Hepatocyte (in vitro differentiated cells): ENCODE results near the gene ZBTB20. TPM values are rescaled to one million over a fixed set of nuclear protein-coding genes. Genes with fewer than 3 reads are reported as not detected.

ENCODE experiments used
- DNase-seq: peaks from one replicate; pipeline ENCODE4 v3.0.0-alpha.2; 2016; ENCODE audit warnings: low spot score
- H2AFZ ChIP-seq: fragments of 200-600 bp; sonication (generic); 2 replicates; pipeline ENCODE4 v1.6.0; 2016; ENCODE audit warnings: antibody characterized with exemption, mild to moderate bottlenecking
- H3K27ac ChIP-seq: fragments of 200-600 bp; sonication (generic); 2 replicates; pipeline ENCODE4 v1.5.1; 2016; ENCODE audit warnings: mild to moderate bottlenecking
- H3K27me3 ChIP-seq: fragments of 200-600 bp; sonication (generic); 2 replicates; pipeline ENCODE4 v1.6.1; 2016
- H3K36me3 ChIP-seq: fragments of 200-600 bp; sonication (generic); replicated peaks from 2 replicates; pipeline ENCODE4 v1.5.1; 2016; ENCODE audit warnings: low read depth; ENCODE audit not compliant: insufficient read depth
- H3K4me1 ChIP-seq: fragments of 200-600 bp; sonication (generic); 2 replicates; pipeline ENCODE4 v1.5.1; 2016; ENCODE audit warnings: mild to moderate bottlenecking, moderate library complexity; ENCODE audit not compliant: insufficient read depth
- H3K4me2 ChIP-seq: fragments of 200-600 bp; sonication (generic); 2 replicates; pipeline ENCODE4 v1.6.0; 2016
- H3K4me3 ChIP-seq: fragments of 200-600 bp; sonication (generic); 2 replicates; pipeline ENCODE4 v1.5.1; 2016; ENCODE audit warnings: mild to moderate bottlenecking
- H3K79me2 ChIP-seq: fragments of 200-600 bp; sonication (generic); 2 replicates; pipeline ENCODE4 v1.6.0; 2017; ENCODE audit warnings: mild to moderate bottlenecking
- H3K9me2 ChIP-seq: fragments of 200-600 bp; sonication (generic); replicated peaks from 2 replicates; pipeline ENCODE4 v1.6.0; 2017; ENCODE audit warnings: mild to moderate bottlenecking; ENCODE audit not compliant: insufficient read depth
- H3K9me3 ChIP-seq: fragments of 200-600 bp; sonication (generic); 2 replicates; pipeline ENCODE4 v1.5.1; 2016; ENCODE audit warnings: low read depth, mild to moderate bottlenecking
- H4K20me1 ChIP-seq: fragments of 200-600 bp; sonication (generic); 2 replicates; pipeline ENCODE4 v1.6.0; 2016; ENCODE audit warnings: mild to moderate bottlenecking; ENCODE audit not compliant: insufficient read depth, poor library complexity, severe bottlenecking
- EZH2 ChIP-seq: fragments of 200-600 bp; sonication (generic); IDR thresholded peaks from 2 replicates; pipeline ENCODE4 v1.6.1; 2016; ENCODE audit warnings: antibody characterized with exemption, mild to moderate bottlenecking, borderline replicate concordance
- EZH2phosphoT487 ChIP-seq: fragments of 200-600 bp; sonication (generic); IDR thresholded peaks from one replicate; pipeline ENCODE4 v1.6.1; 2018; ENCODE audit warnings: antibody characterized with exemption, mild to moderate bottlenecking, low read depth, moderate library complexity; ENCODE audit not compliant: unreplicated experiment, severe bottlenecking
- WGBS: methylation state at CpG from one replicate; pipeline ENCODE4 v1.1.6; 2016; ENCODE audit warnings: low lambda C conversion rate; ENCODE audit errors: missing lambda C conversion rate; 5-methylcytosine and 5-hydroxymethylcytosine counted together
- polyA plus RNA-seq: library from polyadenylated mRNA; unstranded; fragments of >200 nt; fragmentation: Nextera tagmentation; extraction: Ambion mirVana; gene quantifications from 2 replicates; pipeline ENCODE4 v1.2.1, GENCODE V29; 2016
- total RNA-seq: library from RNA; depleted of rRNA; stranded (reverse); fragments of >200 nt; gene quantifications from 2 replicates; pipeline ENCODE4 v1.2.3, GENCODE V29; 2014
- TF ChIP-seq, protein P1 (sequence below): fragments of 200-600 bp; sonication (generic); IDR thresholded peaks from 2 replicates; pipeline ENCODE4 v1.5.1; 2016; ENCODE audit warnings: antibody characterized with exemption, mild to moderate bottlenecking; ENCODE audit not compliant: poor library complexity

Gene ZBTB20
- total and polyA plus RNA-seq, 2 experiments from 2014 or later, result 25.8 to 28.0 TPM

DNA sequence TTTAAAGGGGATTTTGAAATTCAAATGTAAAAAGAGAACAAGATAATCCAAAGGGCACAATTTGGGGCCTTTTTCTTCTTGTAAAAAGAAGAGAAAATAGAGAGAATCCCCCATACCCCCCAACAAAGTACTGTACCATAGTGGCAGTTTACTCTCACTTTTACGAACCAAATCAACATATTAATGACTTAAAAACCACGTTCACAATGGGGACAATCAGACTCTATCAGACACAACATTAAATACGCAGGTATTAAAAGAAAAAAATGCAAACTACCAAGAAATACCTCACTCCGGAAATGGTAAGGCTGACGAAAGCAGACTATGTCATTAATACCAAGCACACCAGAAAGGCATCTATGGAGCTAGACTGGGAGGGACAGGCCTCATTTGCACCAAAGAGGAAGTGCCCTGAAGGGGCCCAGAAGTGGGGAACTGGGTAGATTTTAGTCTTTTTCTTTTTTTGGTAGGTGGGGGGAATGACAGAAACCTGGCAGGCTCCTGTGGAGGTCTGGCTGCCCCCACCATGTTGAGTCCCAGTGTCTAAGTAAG is 719.0 kb downstream of the ZBTB20 start:
- TF ChIP-seq EZH2phosphoT487 (no peak), EZH2 (no peak)
- TF ChIP-seq, protein P1, sequence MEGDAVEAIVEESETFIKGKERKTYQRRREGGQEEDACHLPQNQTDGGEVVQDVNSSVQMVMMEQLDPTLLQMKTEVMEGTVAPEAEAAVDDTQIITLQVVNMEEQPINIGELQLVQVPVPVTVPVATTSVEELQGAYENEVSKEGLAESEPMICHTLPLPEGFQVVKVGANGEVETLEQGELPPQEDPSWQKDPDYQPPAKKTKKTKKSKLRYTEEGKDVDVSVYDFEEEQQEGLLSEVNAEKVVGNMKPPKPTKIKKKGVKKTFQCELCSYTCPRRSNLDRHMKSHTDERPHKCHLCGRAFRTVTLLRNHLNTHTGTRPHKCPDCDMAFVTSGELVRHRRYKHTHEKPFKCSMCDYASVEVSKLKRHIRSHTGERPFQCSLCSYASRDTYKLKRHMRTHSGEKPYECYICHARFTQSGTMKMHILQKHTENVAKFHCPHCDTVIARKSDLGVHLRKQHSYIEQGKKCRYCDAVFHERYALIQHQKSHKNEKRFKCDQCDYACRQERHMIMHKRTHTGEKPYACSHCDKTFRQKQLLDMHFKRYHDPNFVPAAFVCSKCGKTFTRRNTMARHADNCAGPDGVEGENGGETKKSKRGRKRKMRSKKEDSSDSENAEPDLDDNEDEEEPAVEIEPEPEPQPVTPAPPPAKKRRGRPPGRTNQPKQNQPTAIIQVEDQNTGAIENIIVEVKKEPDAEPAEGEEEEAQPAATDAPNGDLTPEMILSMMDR, result no peak
- DNase-seq, result no peak
- Histone ChIP-seq H4K20me1 (no peaks in the 10 kb centered on the region), H3K9me2 (no peaks in the 10 kb centered on the region), H2AFZ (no peak overlapping the region), H3K27me3 (no peaks in the 10 kb centered on the region), H3K9me3 (no peaks in the 10 kb centered on the region), H3K36me3 (no peaks in the 10 kb centered on the region), H3K4me1 (no peaks in the 10 kb centered on the region), H3K79me2 (peaks cover 3% of the 10 kb centered on the region), H3K4me2 (no peak overlapping the region), H3K27ac (no peak overlapping the region), H3K4me3 (no peak overlapping the region)
- 91% methylated on average over 5 of the region's 5 CpGs for WGBS

DNA sequence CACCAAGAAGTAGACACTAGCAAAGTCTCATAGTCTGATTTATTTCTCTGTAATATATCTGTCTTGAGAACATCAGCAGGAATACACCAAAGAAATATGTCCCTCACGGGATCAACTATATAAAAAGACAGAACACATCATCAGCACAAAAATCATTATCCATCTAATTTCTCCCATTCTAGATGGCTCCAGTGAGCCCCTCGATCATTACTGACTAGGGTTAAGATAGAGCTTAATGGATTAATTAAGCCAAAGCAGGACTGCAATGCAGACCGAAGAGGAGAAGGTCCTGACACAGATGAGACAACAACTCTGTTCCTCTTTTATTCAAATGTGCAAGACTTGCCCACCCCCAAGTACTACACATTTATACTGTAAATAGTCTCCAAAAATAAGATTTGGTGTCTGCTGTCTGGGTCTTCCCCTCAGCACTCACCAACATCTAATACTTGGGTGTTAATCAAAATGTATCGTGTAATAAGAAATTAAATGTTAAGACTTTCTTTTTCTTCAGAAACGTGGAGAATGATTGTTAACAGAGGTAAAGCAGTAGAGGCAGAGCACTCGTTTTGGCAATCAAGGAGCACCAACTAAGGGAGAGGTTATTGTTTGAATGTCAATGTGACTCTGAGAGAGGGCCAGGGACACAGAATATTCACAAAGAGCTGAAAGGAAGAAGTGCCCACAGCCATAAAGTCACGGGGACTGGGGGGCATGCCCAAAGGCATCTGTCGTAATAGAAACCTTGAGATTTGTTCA is 719.6 kb downstream of the ZBTB20 start:
- H2AFZ ChIP-seq, result no peak overlapping the region
- no peaks in the 10 kb centered on the region for H3K9me3 ChIP-seq
- no peak overlapping the region for H3K27ac ChIP-seq
- H3K4me3 ChIP-seq, result no peak overlapping the region
- no peak for DNase-seq
- H3K9me2 ChIP-seq, result no peaks in the 10 kb centered on the region
- H3K36me3 ChIP-seq, result no peaks in the 10 kb centered on the region
- no peaks in the 10 kb centered on the region for H3K4me1 ChIP-seq
- H3K27me3 ChIP-seq, result no peaks in the 10 kb centered on the region
- H4K20me1 ChIP-seq, result no peaks in the 10 kb centered on the region
- no peaks in the 10 kb centered on the region for H3K79me2 ChIP-seq
- 87% methylated on average over 8 of the region's 8 CpGs for WGBS
- H3K4me2 ChIP-seq, result no peak overlapping the region
- no peak for TF ChIP-seq EZH2phosphoT487
- TF ChIP-seq, protein P1, result no peak
- no peak for TF ChIP-seq EZH2

DNA sequence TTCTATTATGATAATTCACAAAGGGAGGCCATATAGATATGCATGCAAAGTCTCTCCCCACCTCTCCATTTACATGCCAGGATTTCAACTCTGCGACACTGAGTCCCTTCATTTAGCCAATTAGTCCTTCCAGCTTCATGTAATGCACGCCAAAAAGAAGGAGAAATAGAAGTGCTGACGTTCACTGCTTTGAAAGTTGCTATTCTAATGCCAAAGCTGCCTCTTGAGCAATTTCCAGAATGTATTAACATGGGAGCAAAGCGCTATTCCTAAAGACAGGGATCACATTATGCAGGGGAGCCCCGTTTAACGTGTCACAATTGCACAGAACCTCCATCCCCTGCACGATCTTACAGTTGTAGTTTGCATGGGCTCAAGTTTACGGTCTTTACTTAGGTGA is 722.8 kb downstream of the ZBTB20 start:
- WGBS, result 79% methylated on average over 8 of the region's 8 CpGs
- no peak overlapping the region for H2AFZ ChIP-seq
- H3K27me3 ChIP-seq, result no peaks in the 10 kb centered on the region
- no peaks in the 10 kb centered on the region for H3K9me3 ChIP-seq
- H3K4me2 ChIP-seq, result no peak overlapping the region
- no peak for DNase-seq
- H3K4me3 ChIP-seq, result no peak overlapping the region
- no peak overlapping the region for H3K27ac ChIP-seq
- H3K79me2 ChIP-seq, result no peaks in the 10 kb centered on the region
- H3K36me3 ChIP-seq, result no peaks in the 10 kb centered on the region
- TF ChIP-seq, protein P1, result no peak
- TF ChIP-seq EZH2phosphoT487, result no peak
- H3K4me1 ChIP-seq, result peaks cover 4% of the 10 kb centered on the region
- no peaks in the 10 kb centered on the region for H4K20me1 ChIP-seq
- H3K9me2 ChIP-seq, result no peaks in the 10 kb centered on the region
